ENCODE measurements around the gene CLDN6.

DNA sequence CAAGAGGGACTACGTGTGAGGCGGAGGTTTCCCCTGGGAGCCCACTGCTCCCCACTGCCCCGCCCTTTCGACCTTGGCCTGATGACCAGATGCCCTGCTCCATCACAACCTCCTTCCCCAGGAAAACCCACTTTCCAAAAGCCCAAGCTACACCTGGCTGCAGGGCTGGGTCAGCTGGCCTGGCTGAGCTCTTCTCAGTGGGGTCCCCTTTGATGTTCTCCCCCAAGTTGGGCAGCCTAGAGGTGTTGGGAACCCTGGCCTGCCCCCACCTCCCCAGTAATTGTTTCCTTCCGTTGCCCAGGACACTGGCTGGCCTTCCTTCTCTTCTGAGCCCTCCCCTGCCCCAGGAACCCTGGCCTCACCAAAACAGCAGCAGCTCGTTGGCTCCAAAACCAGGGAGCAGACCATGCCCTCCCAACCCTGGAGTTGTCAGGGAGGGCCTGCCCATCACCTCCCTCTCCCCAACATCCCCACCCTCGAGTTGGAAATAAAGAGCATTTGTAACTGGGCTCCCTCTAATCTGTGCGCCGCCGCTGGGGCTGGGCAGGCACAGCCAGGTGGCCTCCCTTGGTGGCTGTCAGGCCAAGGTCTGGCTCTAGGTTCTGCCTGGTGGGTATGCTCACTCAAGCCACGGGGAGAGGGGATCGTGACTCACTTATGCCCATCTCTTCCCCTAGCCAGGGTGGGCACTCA, 3.8 kb downstream of the CLDN6 start:
- TF ChIP-seq, protein P1, sequence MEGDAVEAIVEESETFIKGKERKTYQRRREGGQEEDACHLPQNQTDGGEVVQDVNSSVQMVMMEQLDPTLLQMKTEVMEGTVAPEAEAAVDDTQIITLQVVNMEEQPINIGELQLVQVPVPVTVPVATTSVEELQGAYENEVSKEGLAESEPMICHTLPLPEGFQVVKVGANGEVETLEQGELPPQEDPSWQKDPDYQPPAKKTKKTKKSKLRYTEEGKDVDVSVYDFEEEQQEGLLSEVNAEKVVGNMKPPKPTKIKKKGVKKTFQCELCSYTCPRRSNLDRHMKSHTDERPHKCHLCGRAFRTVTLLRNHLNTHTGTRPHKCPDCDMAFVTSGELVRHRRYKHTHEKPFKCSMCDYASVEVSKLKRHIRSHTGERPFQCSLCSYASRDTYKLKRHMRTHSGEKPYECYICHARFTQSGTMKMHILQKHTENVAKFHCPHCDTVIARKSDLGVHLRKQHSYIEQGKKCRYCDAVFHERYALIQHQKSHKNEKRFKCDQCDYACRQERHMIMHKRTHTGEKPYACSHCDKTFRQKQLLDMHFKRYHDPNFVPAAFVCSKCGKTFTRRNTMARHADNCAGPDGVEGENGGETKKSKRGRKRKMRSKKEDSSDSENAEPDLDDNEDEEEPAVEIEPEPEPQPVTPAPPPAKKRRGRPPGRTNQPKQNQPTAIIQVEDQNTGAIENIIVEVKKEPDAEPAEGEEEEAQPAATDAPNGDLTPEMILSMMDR (conservative IDR thresholded peaks at IDR 0.05; ENCODE audit: low read depth, low read length), result no peak
- TF ChIP-seq EZH2 (IDR thresholded peaks at IDR 0.05; ENCODE audit: borderline replicate concordance, low read depth, low read length, poor library complexity, severe bottlenecking), result no peak
